Progenitor cell of endocrine pancreas (in vitro differentiated cells): ENCODE measurements around the gene TMEM45A. TPM values are rescaled to one million over a fixed set of nuclear protein-coding genes. Genes with fewer than 3 reads are reported as not detected.

Source experiments
- DNase-seq: peaks from one replicate; pipeline ENCODE4 v3.0.0; 2021; ENCODE audit warnings: low spot score; ENCODE audit not compliant: unreplicated experiment
- H3K27ac Mint-ChIP-seq: 2 replicates; pipeline ENCODE4 v1.8.0; 2021; ENCODE audit warnings: mild to moderate bottlenecking, moderate library complexity, mixed read lengths
- H3K27me3 Mint-ChIP-seq: 2 replicates; pipeline ENCODE4 v1.8.0; 2021; ENCODE audit warnings: mixed read lengths
- H3K36me3 Mint-ChIP-seq: 2 replicates; pipeline ENCODE4 v1.8.0; 2022; ENCODE audit warnings: mixed read lengths; ENCODE audit not compliant: insufficient read depth
- H3K4me1 Mint-ChIP-seq: 2 replicates; pipeline ENCODE4 v1.8.0; 2021; ENCODE audit warnings: low read depth, mixed read lengths
- H3K4me3 Mint-ChIP-seq: 2 replicates; pipeline ENCODE4 v1.8.0; 2021; ENCODE audit warnings: low read depth, mild to moderate bottlenecking, moderate library complexity, mixed read lengths
- H3K9me3 Mint-ChIP-seq: 2 replicates; pipeline ENCODE4 v1.8.0; 2021; ENCODE audit warnings: low read depth, mixed read lengths
- CTCF ChIP-seq: fragments of 200-600 bp; sonication (generic); IDR thresholded peaks from one replicate; pipeline ENCODE4 v1.5.0; 2021; ENCODE audit warnings: antibody characterized with exemption, mild to moderate bottlenecking; ENCODE audit not compliant: unreplicated experiment
- total RNA-seq: library from RNA; stranded (reverse); gene quantifications from 2 replicates; pipeline ENCODE4 v1.2.1, GENCODE V29; 2021

The TMEM45A gene
- total RNA-seq, 1 donor from 2014 or later = 13.6 TPM

GRCh38 chr3:100463002-100463401, 29.4 kb upstream of the TMEM45A start:
- no peaks in the 10 kb centered on the region for H3K9me3 Mint-ChIP-seq
- H3K4me3 Mint-ChIP-seq = no peak overlapping the region
- H3K27ac Mint-ChIP-seq = no peak overlapping the region
- DNase-seq = no peak
- peaks cover 4% of the 10 kb centered on the region for H3K27me3 Mint-ChIP-seq
- no peaks in the 10 kb centered on the region for H3K4me1 Mint-ChIP-seq
- H3K36me3 Mint-ChIP-seq = no peaks in the 10 kb centered on the region
- peak; percentile 84 for TF ChIP-seq CTCF

GRCh38 chr3:100463646-100464155, 28.7 kb upstream of the TMEM45A start:
- DNase-seq = no peak
- Mint-ChIP-seq H3K4me1 (no peaks in the 10 kb centered on the region), H3K9me3 (peaks cover 2% of the 10 kb centered on the region), H3K27me3 (peaks cover 4% of the 10 kb centered on the region), H3K4me3 (no peak overlapping the region), H3K36me3 (no peaks in the 10 kb centered on the region), H3K27ac (no peak overlapping the region)
- no peak for TF ChIP-seq CTCF

GRCh38 chr3:100465892-100466777, 26.3 kb upstream of the TMEM45A start:
- H3K27me3 Mint-ChIP-seq = peaks cover 2% of the 10 kb centered on the region
- H3K4me3 Mint-ChIP-seq = no peak overlapping the region
- H3K4me1 Mint-ChIP-seq = no peaks in the 10 kb centered on the region
- no peak for DNase-seq
- H3K9me3 Mint-ChIP-seq = peaks cover 15% of the 10 kb centered on the region
- TF ChIP-seq CTCF = no peak
- H3K27ac Mint-ChIP-seq = no peak overlapping the region
- no peaks in the 10 kb centered on the region for H3K36me3 Mint-ChIP-seq

GRCh38 chr3:100467133-100467532, 25.3 kb upstream of the TMEM45A start:
- Mint-ChIP-seq H3K9me3 (peaks cover 17% of the 10 kb centered on the region), H3K36me3 (no peaks in the 10 kb centered on the region), H3K27ac (no peak overlapping the region), H3K4me1 (no peaks in the 10 kb centered on the region), H3K27me3 (no peaks in the 10 kb centered on the region), H3K4me3 (no peak overlapping the region)
- no peak for TF ChIP-seq CTCF
- no peak for DNase-seq

- DNase-seq = no peak
- H3K27ac Mint-ChIP-seq = no peak overlapping the region
- no peaks in the 10 kb centered on the region for H3K36me3 Mint-ChIP-seq
- no peak for TF ChIP-seq CTCF
- H3K4me1 Mint-ChIP-seq = no peaks in the 10 kb centered on the region
- H3K9me3 Mint-ChIP-seq = peaks cover 17% of the 10 kb centered on the region
- H3K27me3 Mint-ChIP-seq = no peaks in the 10 kb centered on the region
- H3K4me3 Mint-ChIP-seq = no peak overlapping the region
Measured at GRCh38 chr3:100468676-100469075, 23.7 kb upstream of the TMEM45A start.
